ENCODE data around the gene TUBB8B.
"Not testable (repeated sequence)": the region's sequence is repeated elsewhere in the genome, so short reads cannot be mapped to it uniquely, and the experiment has no call there.

The TUBB8B gene

DNA sequence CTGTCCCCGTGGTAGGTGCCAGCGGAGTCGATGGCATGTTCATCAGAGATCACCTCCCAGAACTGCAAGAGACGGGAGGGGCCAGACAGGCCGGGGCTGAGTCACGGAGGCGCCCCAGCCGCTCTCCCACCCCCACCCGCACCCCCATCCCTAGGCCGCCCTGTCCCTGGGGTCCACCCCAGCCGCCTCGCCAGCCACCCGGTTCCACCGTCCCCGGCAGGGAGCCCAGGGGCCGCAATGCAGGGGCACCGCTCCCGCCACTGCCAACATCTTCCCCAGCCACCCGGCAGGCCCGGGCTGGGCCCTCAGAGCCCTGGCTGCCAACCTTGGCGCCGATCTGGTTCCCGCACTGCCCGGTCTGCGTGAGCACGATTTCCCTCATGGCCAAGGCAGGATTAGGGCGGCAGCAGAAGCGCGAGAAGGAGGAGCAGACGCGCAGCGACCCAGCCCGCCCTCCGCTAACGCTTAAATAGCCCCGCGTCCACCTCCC, at the start of gene TUBB8B:
Gene TUBB8B (minus strand): TSS at position 440 of the 490 bp plus-strand sequence. CDS start 58 bp downstream, at position 382.
- DNase-seq (ENCODE audit: low read depth); H3K4me3 ChIP-seq (ENCODE audit: low read length): not testable (repeated sequence)

DNA sequence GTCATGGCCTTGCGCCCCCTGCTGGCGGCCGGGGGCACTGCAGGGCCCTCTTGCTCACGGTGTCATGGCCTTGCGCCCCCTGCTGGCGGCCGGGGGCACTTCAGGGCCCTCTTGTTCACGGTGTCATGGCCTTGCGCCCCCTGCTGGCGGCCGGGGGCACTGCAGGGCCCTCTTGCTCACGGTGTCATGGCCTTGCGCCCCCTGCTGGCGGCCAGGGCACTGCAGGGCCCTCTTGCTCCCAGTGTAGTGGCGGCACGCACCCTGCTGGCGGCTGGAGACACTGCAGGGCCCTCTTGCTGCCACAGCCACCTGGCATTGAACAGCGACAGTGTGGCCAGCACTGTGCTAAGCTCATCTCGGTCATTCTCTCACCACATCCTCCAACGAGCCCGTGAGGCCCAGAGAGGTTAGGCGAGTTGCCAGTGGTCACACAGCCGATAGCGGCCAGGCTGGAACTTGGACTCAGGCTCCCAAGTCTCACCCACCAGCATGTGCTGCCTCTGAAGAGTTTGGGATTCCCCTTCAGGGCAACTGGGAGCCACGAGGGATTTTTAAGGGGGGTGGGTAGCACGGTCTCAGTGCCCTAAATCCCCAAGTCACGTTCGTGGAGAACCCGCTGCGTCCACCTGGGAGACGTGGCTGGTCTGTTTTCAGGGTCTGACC, 48.0 kb upstream of the TUBB8B start:
- not testable (repeated sequence) for H3K4me3 ChIP-seq (ENCODE audit: low read length); DNase-seq (ENCODE audit: low read depth)

DNA sequence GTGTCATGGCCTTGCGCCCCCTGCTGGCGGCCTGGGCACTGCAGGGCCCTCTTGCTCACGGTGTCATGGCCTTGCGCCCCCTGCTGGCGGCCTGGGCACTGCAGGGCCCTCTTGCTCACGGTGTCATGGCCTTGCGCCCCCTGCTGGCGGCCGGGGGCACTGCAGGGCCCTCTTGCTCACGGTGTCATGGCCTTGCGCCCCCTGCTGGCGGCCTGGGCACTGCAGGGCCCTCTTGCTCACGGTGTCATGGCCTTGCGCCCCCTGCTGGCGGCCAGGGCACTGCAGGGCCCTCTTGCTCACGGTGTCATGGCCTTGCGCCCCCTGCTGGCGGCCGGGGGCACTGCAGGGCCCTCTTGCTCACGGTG, 47.3 kb upstream of the TUBB8B start:
- DNase-seq (ENCODE audit: low read depth); H3K4me3 ChIP-seq (ENCODE audit: low read length): not testable (repeated sequence)

DNA sequence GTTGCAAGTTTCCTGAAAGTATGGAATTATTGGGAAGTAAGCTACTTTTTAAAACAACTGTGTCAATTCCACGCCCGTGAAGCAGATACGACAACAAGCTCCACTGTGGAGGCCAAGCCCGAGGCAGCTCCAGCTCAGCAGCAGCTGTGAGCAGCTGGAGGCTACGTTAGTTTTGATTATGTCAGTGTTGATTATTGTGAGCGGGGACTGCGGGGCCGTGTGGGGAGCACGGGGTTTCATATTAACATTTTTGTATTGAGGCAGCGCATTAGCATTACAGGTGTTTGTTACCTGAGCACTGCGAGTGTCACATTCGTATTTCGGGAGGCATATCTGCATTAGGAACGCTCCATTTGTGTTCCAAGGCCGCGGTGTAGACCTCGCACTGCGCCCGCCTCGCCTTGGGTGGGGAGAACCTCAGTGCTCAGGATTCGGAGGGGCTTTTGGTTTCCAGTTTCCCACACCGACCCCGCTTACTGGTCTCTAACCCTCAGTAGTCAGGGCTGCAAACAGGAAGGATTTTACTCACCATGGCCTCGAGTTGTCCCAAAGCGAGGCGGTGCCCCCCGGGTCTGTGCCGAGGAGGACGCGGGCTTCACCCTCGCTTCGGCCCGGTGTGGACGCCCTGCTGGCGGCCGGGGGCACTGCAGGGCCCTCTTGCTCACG, 46.8 kb upstream of the TUBB8B start:
- H3K4me3 ChIP-seq (ENCODE audit: low read length); DNase-seq (ENCODE audit: low read depth): not testable (repeated sequence)

DNA sequence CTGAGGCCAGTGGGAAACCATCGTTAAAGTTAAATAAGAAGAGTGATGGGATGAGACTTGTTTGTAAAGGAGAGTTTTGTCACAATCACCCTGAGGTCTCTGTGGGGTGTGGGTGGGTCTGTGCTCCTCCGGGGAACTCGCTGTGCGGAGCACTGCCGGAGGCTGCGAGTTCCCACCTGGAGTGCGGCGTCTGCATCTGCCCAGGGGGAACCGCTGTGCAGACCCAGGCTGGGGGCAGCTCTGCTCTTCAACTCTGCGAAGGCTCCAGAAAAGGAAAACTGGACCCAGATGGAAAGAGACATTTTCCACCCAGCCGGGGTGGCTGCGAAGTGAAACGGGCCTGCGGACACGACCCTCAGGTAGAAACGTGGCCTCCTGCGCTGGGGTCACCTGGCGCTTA, 46.2 kb upstream of the TUBB8B start:
- not testable (repeated sequence) for DNase-seq (ENCODE audit: low read depth); H3K4me3 ChIP-seq (ENCODE audit: low read length)

DNA sequence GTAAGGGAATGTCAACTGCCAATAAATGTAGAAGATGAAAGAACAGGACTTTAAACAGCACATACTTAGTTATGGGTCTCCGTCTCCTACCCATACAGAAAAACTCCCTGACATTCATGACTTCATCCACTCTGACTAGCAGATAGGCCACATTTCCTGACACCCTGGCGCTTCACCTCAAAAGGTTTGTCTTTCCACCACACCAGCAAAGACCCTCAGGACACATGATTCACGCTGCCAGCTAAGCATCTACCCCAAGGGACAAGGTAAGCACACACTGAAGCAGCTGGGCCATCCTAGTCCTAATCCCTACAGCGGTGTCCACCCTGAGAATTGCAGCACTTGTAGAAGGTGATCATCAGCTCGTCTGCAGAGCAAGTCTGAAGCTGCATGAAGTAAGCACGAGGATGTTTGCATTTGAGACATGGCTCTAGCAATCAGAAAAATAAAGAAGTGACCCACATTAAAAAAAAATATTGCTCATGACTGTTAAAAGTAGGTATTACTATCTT, 44.5 kb upstream of the TUBB8B start:
- not testable (repeated sequence) for DNase-seq (ENCODE audit: low read depth); H3K4me3 ChIP-seq (ENCODE audit: low read length)

DNA sequence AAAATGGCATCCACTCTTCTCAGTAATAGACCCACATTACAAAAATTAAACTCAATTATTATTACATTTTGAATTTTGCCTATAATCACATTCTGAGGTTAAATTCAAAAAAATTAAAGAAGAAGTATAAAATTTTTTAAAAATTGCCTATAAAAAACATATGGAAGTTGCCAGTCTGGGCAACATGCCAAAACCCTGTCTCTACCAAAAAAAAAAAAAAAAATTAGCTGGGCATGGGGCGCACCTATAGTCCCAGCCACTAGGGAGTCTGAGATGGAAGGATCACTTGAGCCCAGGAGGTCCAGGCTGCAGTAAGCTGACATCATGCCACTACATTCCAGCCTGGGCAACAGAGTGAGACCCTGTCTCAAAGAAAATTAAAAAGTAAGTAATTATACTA, 42.1 kb upstream of the TUBB8B start:
- H3K4me3 ChIP-seq (ENCODE audit: low read length); DNase-seq (ENCODE audit: low read depth): not testable (repeated sequence)

DNA sequence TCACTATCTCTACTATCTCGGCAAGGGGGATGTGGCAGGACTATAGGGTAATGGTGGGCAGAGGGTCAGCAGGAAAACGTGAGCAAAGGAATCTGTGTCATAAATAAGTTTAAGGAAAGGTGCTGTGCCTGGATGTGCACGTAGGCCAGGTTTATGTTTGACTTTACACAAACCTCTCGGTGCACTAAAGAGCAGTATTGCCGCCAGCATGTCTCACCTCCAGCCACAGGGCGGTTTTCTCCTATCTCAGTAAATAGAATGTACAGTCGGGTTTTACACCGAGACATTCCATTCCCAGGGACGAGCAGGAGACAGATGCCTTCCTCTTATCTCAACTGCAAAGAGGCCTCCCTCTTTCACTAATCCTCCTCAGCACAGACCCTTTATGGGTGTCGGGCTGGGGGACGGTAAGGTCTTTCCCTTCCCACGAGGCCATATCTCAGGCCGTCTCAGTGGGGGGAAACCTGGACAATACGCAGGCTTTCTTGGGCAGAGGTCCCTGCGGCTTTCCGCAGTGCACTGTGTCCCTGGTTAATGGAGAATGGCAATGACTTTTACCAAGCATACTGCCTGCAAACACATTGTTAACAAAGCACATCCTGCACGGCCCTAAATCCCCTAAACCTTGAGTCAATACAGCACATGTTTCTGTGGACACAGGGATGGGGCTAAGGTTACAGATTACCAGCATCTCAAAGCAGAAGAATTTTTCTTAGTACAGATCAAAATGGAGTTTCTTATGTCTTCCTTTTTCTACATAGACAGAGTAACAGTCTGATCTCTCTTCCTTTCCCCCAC, 41.2 kb upstream of the TUBB8B start:
- not testable (repeated sequence) for DNase-seq (ENCODE audit: low read depth); H3K4me3 ChIP-seq (ENCODE audit: low read length)

DNA sequence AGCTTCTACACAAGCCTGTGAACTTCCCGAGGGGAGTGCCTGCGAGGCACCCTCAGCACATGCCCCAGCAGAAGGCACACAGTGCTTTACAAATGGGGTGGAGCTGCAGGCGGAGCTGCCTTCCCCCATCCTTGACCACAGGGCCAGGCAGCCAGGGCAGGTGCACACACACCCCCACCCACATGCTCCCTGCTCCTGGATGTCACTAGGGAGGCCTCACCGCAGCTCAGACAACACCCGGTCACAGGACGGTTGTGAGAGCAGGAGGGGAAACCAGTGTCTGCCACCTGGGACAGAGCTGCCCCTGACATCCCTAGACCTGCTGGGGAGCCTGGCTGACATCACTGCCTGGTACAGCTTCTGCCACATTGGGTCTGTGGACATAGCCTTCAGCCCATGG, 39.7 kb upstream of the TUBB8B start:
- not testable (repeated sequence) for H3K4me3 ChIP-seq (ENCODE audit: low read length); DNase-seq (ENCODE audit: low read depth)

DNA sequence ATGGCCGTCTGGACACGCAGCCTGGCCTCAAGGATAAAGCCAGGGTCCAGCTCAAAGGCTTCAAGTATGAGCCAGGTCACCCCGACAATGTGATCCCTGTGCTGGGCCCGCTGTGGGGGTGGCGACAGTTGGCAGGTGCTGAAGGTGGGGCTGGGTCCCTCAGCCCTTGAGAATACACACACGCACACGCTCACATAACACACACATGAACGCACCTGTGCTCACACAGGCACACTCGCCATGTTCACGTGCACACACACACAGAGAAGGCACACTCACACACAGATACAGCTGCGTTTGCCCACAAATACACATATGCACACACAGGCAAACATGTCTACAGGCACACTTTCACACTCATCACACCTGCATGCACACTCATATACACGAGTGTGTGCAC, 35.4 kb upstream of the TUBB8B start:
- not testable (repeated sequence) for DNase-seq (ENCODE audit: low read depth)

DNA sequence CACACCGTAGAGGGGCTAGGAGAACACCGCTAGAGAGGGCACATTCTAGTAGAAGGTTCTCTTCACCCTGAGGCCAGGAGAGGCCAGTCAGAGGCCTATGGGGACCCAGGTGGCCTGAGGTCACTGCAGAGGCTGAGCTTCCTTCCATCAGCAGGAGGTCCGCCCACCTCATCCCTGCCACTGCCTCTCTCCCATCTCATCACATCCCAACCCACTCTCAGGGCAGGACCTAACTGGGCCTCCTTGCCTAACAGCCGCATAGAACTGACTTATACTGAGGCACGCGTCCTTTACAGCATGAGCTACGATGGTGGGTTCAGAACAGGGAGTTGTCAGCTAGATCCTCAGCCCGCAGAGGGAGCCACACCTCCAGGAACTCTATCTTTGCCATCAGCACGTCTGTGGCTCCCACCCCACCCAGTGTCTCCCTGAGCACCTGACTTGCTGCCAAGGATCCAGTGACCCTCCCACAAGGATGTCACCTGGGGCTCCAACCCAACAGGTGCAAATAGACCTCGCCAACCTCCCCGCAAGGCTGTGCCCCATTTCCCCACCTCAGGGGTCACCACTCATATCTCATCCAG, 33.3 kb upstream of the TUBB8B start:
- not testable (repeated sequence) for H3K4me3 ChIP-seq (ENCODE audit: low read length); DNase-seq (ENCODE audit: low read depth)

More for the DNA sequence above, 35.4 kb upstream of the TUBB8B start:
- not testable (repeated sequence) for H3K4me3 ChIP-seq (ENCODE audit: low read length)

DNA sequence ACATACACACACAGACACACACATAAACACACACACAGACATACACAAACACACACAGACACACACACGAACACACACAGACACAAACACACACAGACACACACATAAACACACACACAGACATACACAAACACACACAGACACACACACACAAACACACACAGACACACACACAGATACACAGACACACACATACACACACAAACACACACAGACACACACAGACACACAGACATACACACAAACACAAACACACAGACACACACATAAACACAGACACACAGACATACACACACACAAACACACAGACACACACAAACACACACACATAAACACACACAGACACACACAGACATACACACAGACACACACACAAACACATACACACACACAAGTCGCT, 31.5 kb upstream of the TUBB8B start:
- not testable (repeated sequence) for DNase-seq (ENCODE audit: low read depth); H3K4me3 ChIP-seq (ENCODE audit: low read length)

DNA sequence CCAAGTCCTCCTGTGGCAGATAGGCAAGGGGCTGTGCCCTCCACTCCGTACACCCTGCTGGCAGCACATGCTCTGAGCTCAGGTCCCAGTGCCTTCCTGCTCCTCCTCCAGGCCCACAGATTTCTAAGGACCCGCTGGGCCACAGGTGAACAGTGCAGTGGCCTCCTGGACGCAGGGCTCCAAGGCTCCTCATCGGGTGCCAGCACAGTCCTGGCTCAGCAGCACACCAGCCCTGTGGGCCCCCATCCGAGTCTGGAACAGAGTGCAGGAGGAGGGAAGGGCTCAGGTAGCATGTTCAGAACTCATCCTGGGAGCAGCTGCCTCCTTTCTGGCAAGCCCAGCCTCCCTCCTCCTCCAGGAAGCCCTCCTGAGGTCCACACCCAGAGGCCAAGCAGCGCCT, 30.8 kb upstream of the TUBB8B start:
- H3K4me3 ChIP-seq (ENCODE audit: low read length); DNase-seq (ENCODE audit: low read depth): not testable (repeated sequence)

DNA sequence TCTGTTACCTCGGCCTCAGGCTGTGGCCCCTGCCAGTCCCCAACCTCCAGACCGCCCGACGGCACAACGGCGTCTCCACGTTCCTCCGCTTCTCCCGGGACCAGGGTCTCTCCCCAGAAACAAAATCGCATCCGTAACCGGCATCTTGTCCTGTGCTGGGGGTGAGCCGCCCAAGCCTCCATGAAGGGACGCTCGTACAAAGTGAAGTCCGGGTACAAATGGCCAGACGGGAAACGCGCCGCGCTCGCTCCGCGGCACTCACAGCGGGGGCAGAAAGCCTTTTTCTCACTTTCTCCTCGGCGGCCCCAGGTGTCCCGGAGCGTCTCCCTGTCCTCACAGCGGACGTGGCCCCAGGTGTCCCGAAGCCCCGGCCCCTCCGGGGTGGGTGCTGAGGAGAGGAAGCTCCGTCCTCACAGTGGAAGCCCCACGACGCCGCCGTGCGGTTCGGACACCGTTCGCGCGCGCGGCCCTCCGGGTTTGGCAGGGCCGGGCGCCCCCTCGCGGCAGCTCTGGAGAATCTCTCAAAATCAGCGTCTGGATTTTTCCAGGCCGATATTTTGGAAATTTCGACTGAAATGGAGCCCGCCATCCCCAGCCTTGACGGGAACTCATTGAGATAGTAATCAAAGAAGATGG, 26.2 kb upstream of the TUBB8B start:
- not testable (repeated sequence) for DNase-seq (ENCODE audit: low read depth); H3K4me3 ChIP-seq (ENCODE audit: low read length)
